ENCODE measurements around the gene TRIO. TPM values are rescaled to one million over a fixed set of nuclear protein-coding genes. Genes with fewer than 3 reads are reported as not detected.

Gene TRIO
- total RNA-seq, 1 experiment from 2014 or later: 68.4 TPM

DNA sequence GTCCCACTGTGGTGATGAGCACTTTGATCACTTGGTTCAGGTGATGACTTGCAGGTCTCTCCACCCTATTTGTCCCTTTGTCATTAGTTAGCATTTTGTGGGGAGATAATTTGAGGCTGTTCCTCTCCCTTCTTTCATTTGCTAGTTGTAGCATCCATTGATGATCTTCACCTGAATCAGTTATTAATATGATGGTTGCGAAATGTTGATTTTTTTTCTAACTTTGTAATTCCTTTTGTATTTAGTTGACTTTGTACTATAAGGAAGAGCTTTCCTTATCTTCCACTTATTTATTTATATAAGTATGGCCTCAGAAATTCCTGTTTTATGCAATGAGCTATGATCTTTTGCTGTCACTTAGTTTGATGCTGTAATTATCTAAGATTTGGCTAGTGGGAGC lies 12.6 kb downstream of the TRIO start:
- BruUV-seq (replicated peaks): no TSS peak
- H3K4me1 ChIP-seq (ENCODE audit: control insufficient read depth in 1 of 2, insufficient read depth in 2 of 2, low read length in 2 of 2): peaks cover 41 to 64% of the 10 kb centered on the region in 2 experiments

DNA sequence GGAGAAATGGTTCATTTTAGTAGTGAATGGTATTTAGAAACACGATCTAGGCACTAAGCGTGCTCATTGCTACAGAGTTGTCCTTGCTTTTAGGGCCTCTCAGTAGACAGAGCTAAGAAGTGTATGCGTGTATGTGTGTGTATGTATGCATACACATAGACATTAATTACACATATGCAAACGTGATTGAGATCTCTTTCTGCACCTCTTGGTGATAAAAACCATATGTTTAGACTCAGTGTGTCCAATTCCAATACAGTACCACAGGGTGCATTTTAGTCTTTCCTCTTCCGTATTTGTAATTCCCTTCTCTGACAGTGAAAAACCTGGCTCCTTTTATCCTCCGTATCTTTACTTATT lies 13.1 kb downstream of the TRIO start:
- Histone ChIP-seq H3K4me1 (ENCODE audit: control insufficient read depth in 1 of 2, insufficient read depth in 2 of 2, low read length in 2 of 2) (peaks cover 41 to 66% of the 10 kb centered on the region in 2 experiments), H2AFZ (ENCODE audit: low read depth, low read length, poor library complexity, severe bottlenecking) (no peak overlapping the region), H3K4me3 (replicated peaks in 1 of 2; ENCODE audit: low read depth in 1 of 2, low read length in 2 of 2) (peak overlapping the region in 1 of 2 experiments; percentile 3; a peak in 1 of 4 replicates), H3K9ac (ENCODE audit: low read length) (peak overlapping the region; percentile 25; the same call in 1 of the 2 replicates), H3K36me3 (ENCODE audit: control insufficient read depth in 1 of 2, insufficient read depth in 2 of 2, low read length in 2 of 2) (no peaks in the 10 kb centered on the region), H3K79me2 (ENCODE audit: insufficient read depth, low read length) (peaks cover 99% of the 10 kb centered on the region), H3K9me3 (ENCODE audit: control insufficient read depth in 1 of 2, insufficient read depth in 1 of 2, low read depth in 1 of 2, low read length in 2 of 2) (no peaks in the 10 kb centered on the region), H3K4me2 (ENCODE audit: low read length) (peak overlapping the region; percentile 61), H3K27ac (ENCODE audit: low read depth, low read length) (peak overlapping the region; percentile 20; the same call in 1 of the 2 replicates), H3K9me2 (ENCODE audit: insufficient read depth) (no peaks in the 10 kb centered on the region), H3K27me3 (ENCODE audit: insufficient read depth, low read length) (no peaks in the 10 kb centered on the region), H4K20me1 (ENCODE audit: insufficient read depth) (peaks cover 38% of the 10 kb centered on the region; the same call in 1 of the 2 replicates)
- ChIA-PET RAD21 (ENCODE audit: low non-redundant PET in 1 of 2, low total read pairs in 2 of 2, uncharacterized antibody in 2 of 2, unreplicated experiment in 2 of 2) (interaction anchor here in 1 of 2 experiments (1.1 to 1.7 kb wide), 2 partner anchors 11 kb away, joined by 3 to 6 read pairs; no protein-coding TSS in a partner anchor), POLR2A (interaction anchor here (1.1 kb wide), 1 partner anchor 11 kb away, joined by 7 read pairs; no protein-coding TSS in a partner anchor), CTCF (interaction anchor here (1.0 to 1.7 kb wide), 2 partner anchors 14 to 114 kb away, joined by 4 to 5 read pairs; partner anchors contain the start of gene TRIO)
- TF ChIP-seq POLR2A (IDR thresholded peaks at IDR 0.05; ENCODE audit: borderline replicate concordance, extremely low read depth, insufficient read depth, insufficient read length) (no peak), SIN3A (IDR thresholded peaks at IDR 0.05; ENCODE audit: low read depth) (no peak), SP1 (IDR thresholded peaks at IDR 0.05; ENCODE audit: low read depth) (no peak), EZH2phosphoT487 (IDR thresholded peaks at IDR 0.05; ENCODE audit: borderline replicate concordance) (no peak), TCF7L2 (IDR thresholded peaks at IDR 0.05; ENCODE audit: borderline replicate concordance, extremely low read depth, insufficient read depth, insufficient read length) (no peak), CBX3 (IDR thresholded peaks at IDR 0.05; ENCODE audit: low read depth) (no peak)
- TF ChIP-seq, protein P1, sequence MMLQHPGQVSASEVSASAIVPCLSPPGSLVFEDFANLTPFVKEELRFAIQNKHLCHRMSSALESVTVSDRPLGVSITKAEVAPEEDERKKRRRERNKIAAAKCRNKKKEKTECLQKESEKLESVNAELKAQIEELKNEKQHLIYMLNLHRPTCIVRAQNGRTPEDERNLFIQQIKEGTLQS (IDR thresholded peaks at IDR 0.05): no peak
- TF ChIP-seq, protein P2, sequence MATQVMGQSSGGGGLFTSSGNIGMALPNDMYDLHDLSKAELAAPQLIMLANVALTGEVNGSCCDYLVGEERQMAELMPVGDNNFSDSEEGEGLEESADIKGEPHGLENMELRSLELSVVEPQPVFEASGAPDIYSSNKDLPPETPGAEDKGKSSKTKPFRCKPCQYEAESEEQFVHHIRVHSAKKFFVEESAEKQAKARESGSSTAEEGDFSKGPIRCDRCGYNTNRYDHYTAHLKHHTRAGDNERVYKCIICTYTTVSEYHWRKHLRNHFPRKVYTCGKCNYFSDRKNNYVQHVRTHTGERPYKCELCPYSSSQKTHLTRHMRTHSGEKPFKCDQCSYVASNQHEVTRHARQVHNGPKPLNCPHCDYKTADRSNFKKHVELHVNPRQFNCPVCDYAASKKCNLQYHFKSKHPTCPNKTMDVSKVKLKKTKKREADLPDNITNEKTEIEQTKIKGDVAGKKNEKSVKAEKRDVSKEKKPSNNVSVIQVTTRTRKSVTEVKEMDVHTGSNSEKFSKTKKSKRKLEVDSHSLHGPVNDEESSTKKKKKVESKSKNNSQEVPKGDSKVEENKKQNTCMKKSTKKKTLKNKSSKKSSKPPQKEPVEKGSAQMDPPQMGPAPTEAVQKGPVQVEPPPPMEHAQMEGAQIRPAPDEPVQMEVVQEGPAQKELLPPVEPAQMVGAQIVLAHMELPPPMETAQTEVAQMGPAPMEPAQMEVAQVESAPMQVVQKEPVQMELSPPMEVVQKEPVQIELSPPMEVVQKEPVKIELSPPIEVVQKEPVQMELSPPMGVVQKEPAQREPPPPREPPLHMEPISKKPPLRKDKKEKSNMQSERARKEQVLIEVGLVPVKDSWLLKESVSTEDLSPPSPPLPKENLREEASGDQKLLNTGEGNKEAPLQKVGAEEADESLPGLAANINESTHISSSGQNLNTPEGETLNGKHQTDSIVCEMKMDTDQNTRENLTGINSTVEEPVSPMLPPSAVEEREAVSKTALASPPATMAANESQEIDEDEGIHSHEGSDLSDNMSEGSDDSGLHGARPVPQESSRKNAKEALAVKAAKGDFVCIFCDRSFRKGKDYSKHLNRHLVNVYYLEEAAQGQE (IDR thresholded peaks at IDR 0.05; ENCODE audit: low read depth): no peak
- intact Hi-C loops (cut with micrococcal nuclease): no loop called here
- no TSS peak for BruUV-seq (replicated peaks)
- DNase-seq (ENCODE audit: low read depth, low spot score) (no peak), ATAC-seq (peak; percentile 37)

More for the DNA sequence above, 12.6 kb downstream of the TRIO start:
- ChIA-PET POLR2A (no interaction called here), RAD21 (ENCODE audit: low non-redundant PET in 1 of 2, low total read pairs in 2 of 2, uncharacterized antibody in 2 of 2, unreplicated experiment in 2 of 2) (no interaction called here), CTCF (interaction anchor here (1.7 kb wide), 1 partner anchor 115 kb away, joined by 5 read pairs; no protein-coding TSS in a partner anchor)
- Histone ChIP-seq H3K9ac (ENCODE audit: low read length) (no peak overlapping the region), H3K27me3 (ENCODE audit: insufficient read depth, low read length) (no peaks in the 10 kb centered on the region), H3K9me2 (ENCODE audit: insufficient read depth) (no peaks in the 10 kb centered on the region), H3K36me3 (ENCODE audit: control insufficient read depth in 1 of 2, insufficient read depth in 2 of 2, low read length in 2 of 2) (no peaks in the 10 kb centered on the region), H2AFZ (ENCODE audit: low read depth, low read length, poor library complexity, severe bottlenecking) (no peak overlapping the region), H3K79me2 (ENCODE audit: insufficient read depth, low read length) (peaks cover 99% of the 10 kb centered on the region), H4K20me1 (ENCODE audit: insufficient read depth) (peaks cover 38% of the 10 kb centered on the region; the same call in 1 of the 2 replicates), H3K9me3 (ENCODE audit: control insufficient read depth in 1 of 2, insufficient read depth in 1 of 2, low read depth in 1 of 2, low read length in 2 of 2) (no peaks in the 10 kb centered on the region), H3K27ac (ENCODE audit: low read depth, low read length) (no peak overlapping the region), H3K4me2 (ENCODE audit: low read length) (peak overlapping the region; percentile 61), H3K4me3 (replicated peaks in 1 of 2; ENCODE audit: low read depth in 1 of 2, low read length in 2 of 2) (0 out of 4 replicates have a peak overlapping the region, but pooled peaks of 1 of the 2 experiments have one; percentile 3)
- ATAC-seq (no peak), DNase-seq (ENCODE audit: low read depth, low spot score) (no peak)
- intact Hi-C loops (cut with micrococcal nuclease): no loop called here
- TF ChIP-seq CEBPB (IDR thresholded peaks at IDR 0.05; ENCODE audit: low read depth) (0 out of 2 replicates have a peak, but pooled peaks have one; percentile 22), SRF (IDR thresholded peaks at IDR 0.05; ENCODE audit: low read depth) (no peak)

Measured in HCT116 (cell line).